ENCODE measurements around the gene YWHAQ.

YWHAQ gene

DNA sequence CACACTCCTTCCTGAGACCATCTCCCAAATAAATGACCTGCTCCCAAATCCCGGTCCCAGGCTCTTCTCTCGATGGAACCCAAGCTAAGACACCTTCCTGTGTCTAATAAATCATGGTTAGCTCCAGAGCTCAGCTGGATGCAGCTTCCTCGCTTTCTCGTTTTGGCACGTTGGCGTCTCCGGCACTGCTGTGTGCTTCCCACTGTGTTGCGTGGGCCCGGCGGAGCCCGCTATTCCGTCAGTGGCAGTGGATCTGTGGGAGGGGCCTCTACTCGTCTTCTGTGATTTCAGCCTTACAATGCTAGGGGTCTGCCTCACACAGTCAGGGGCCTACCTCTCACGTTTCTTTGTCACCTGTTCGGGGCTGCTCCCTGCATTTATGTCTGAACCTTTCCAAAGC lies 29.4 kb upstream of the YWHAQ start:
- DNase-seq (ENCODE audit: low read depth, low spot score): no peak
- Histone ChIP-seq H3K36me3 (ENCODE audit: insufficient read depth, low read length) (no peaks in the 10 kb centered on the region), H3K27ac (no peak overlapping the region), H3K9me3 (ENCODE audit: low read depth, low read length) (no peaks in the 10 kb centered on the region), H3K4me3 (no peak overlapping the region), H3K9ac (ENCODE audit: insufficient read length) (no peak overlapping the region)
- TF ChIP-seq POLR2AphosphoS5 (IDR thresholded peaks at IDR 0.05; ENCODE audit: borderline replicate concordance, low read depth, low read length) (no peak), EZH2 (IDR thresholded peaks at IDR 0.05) (no peak), FOXP2 (optimal IDR thresholded peaks at IDR 0.05; ENCODE audit: control extremely low read depth, extremely low read length, insufficient read depth) (no peak)

GRCh38 chr2:9658972-9659371 lies 28.2 kb upstream of the YWHAQ start:
- no peaks in the 10 kb centered on the region for H3K9me3 ChIP-seq (ENCODE audit: low read depth, low read length)
- H3K4me3 ChIP-seq: no peak overlapping the region
- no peak overlapping the region for H3K9ac ChIP-seq (ENCODE audit: insufficient read length)
- TF ChIP-seq POLR2AphosphoS5 (IDR thresholded peaks at IDR 0.05; ENCODE audit: borderline replicate concordance, low read depth, low read length) (no peak), EZH2 (IDR thresholded peaks at IDR 0.05) (no peak), FOXP2 (optimal IDR thresholded peaks at IDR 0.05; ENCODE audit: control extremely low read depth, extremely low read length, insufficient read depth) (no peak)
- no peak overlapping the region for H3K27ac ChIP-seq
- H3K36me3 ChIP-seq (ENCODE audit: insufficient read depth, low read length): no peaks in the 10 kb centered on the region
- no peak for DNase-seq (ENCODE audit: low read depth, low spot score)

DNA sequence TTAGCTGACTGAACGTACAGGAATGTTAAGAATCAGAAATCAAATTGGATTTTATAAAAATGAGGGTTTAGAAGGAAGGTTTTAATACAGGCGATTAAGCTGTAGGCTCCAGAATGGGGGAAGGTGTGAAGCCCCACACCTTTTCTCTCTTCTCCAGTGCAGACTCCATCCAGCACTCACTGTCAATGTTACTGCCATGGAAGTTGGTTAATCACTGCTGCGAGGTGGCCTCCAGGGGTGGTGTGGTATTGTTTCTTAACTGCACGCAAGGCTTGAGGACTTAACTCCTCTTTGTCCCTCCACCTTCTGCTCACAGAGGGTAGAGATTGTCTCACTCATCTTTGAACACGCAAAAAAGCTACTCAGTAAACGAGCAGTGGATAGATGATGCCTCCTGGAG lies 26.9 kb upstream of the YWHAQ start:
- no peak overlapping the region for H3K4me3 ChIP-seq
- H3K27ac ChIP-seq: no peak overlapping the region
- TF ChIP-seq EZH2 (IDR thresholded peaks at IDR 0.05) (no peak), FOXP2 (optimal IDR thresholded peaks at IDR 0.05; ENCODE audit: control extremely low read depth, extremely low read length, insufficient read depth) (no peak), POLR2AphosphoS5 (IDR thresholded peaks at IDR 0.05; ENCODE audit: borderline replicate concordance, low read depth, low read length) (no peak)
- H3K9ac ChIP-seq (ENCODE audit: insufficient read length): no peak overlapping the region
- no peak for DNase-seq (ENCODE audit: low read depth, low spot score)
- no peaks in the 10 kb centered on the region for H3K9me3 ChIP-seq (ENCODE audit: low read depth, low read length)
- no peaks in the 10 kb centered on the region for H3K36me3 ChIP-seq (ENCODE audit: insufficient read depth, low read length)

- H3K27ac ChIP-seq: no peak overlapping the region
- TF ChIP-seq FOXP2 (optimal IDR thresholded peaks at IDR 0.05; ENCODE audit: control extremely low read depth, extremely low read length, insufficient read depth): no peak
- TF ChIP-seq EZH2 (IDR thresholded peaks at IDR 0.05): no peak
- TF ChIP-seq POLR2AphosphoS5 (IDR thresholded peaks at IDR 0.05; ENCODE audit: borderline replicate concordance, low read depth, low read length): no peak
- H3K9ac ChIP-seq (ENCODE audit: insufficient read length): no peak overlapping the region
- H3K9me3 ChIP-seq (ENCODE audit: low read depth, low read length): no peaks in the 10 kb centered on the region
- H3K4me3 ChIP-seq: no peak overlapping the region
- H3K36me3 ChIP-seq (ENCODE audit: insufficient read depth, low read length): no peaks in the 10 kb centered on the region
- no peak for DNase-seq (ENCODE audit: low read depth, low spot score)
Measured at GRCh38 chr2:9657083-9657482, 26.3 kb upstream of the YWHAQ start.

DNA sequence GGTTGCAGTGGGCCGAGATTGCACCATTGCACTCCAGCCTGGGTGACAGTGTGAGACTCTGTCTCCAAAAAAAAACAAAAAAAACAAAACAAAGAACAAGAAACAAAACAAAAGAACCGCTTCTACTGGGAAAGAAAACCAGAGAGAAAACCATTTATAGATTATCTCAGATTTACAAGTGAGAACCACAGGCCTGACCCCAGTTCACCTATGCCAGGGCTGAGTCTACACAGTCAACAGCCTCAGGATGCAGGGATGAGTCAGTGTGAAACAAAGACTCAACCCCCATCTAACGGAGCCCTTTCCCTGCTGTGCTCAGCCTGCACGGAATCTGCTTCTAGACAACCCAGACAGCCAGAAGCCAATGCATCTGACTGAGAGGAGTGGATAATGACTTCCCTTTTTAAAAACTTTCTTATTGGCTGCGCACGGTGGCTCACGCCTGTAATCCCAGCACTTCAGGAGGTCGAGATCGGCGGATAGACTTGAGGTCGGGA lies 25.5 kb upstream of the YWHAQ start:
- no peaks in the 10 kb centered on the region for H3K36me3 ChIP-seq (ENCODE audit: insufficient read depth, low read length)
- no peaks in the 10 kb centered on the region for H3K9me3 ChIP-seq (ENCODE audit: low read depth, low read length)
- TF ChIP-seq POLR2AphosphoS5 (IDR thresholded peaks at IDR 0.05; ENCODE audit: borderline replicate concordance, low read depth, low read length): no peak
- no peak for TF ChIP-seq FOXP2 (optimal IDR thresholded peaks at IDR 0.05; ENCODE audit: control extremely low read depth, extremely low read length, insufficient read depth)
- no peak for TF ChIP-seq EZH2 (IDR thresholded peaks at IDR 0.05)
- H3K9ac ChIP-seq (ENCODE audit: insufficient read length): no peak overlapping the region
- no peak overlapping the region for H3K27ac ChIP-seq
- H3K4me3 ChIP-seq: no peak overlapping the region
- DNase-seq (ENCODE audit: low read depth, low spot score): no peak

- no peak for TF ChIP-seq POLR2AphosphoS5 (IDR thresholded peaks at IDR 0.05; ENCODE audit: borderline replicate concordance, low read depth, low read length)
- TF ChIP-seq FOXP2 (optimal IDR thresholded peaks at IDR 0.05; ENCODE audit: control extremely low read depth, extremely low read length, insufficient read depth): no peak
- no peak for TF ChIP-seq EZH2 (IDR thresholded peaks at IDR 0.05)
- H3K9ac ChIP-seq (ENCODE audit: insufficient read length): no peak overlapping the region
- no peaks in the 10 kb centered on the region for H3K36me3 ChIP-seq (ENCODE audit: insufficient read depth, low read length)
- DNase-seq (ENCODE audit: low read depth, low spot score): no peak
- no peak overlapping the region for H3K4me3 ChIP-seq
- H3K9me3 ChIP-seq (ENCODE audit: low read depth, low read length): no peaks in the 10 kb centered on the region
- no peak overlapping the region for H3K27ac ChIP-seq
Measured at GRCh38 chr2:9655441-9656269, 24.9 kb upstream of the YWHAQ start.

- Histone ChIP-seq H3K9ac (ENCODE audit: insufficient read length) (no peak overlapping the region), H3K27ac (no peak overlapping the region), H3K36me3 (ENCODE audit: insufficient read depth, low read length) (no peaks in the 10 kb centered on the region), H3K9me3 (ENCODE audit: low read depth, low read length) (no peaks in the 10 kb centered on the region), H3K4me3 (no peak overlapping the region)
- DNase-seq (ENCODE audit: low read depth, low spot score): no peak
- TF ChIP-seq POLR2AphosphoS5 (IDR thresholded peaks at IDR 0.05; ENCODE audit: borderline replicate concordance, low read depth, low read length): no peak
- TF ChIP-seq EZH2 (IDR thresholded peaks at IDR 0.05): no peak
- TF ChIP-seq FOXP2 (optimal IDR thresholded peaks at IDR 0.05; ENCODE audit: control extremely low read depth, extremely low read length, insufficient read depth): no peak
Measured at GRCh38 chr2:9654452-9655100, 23.8 kb upstream of the YWHAQ start.

DNA sequence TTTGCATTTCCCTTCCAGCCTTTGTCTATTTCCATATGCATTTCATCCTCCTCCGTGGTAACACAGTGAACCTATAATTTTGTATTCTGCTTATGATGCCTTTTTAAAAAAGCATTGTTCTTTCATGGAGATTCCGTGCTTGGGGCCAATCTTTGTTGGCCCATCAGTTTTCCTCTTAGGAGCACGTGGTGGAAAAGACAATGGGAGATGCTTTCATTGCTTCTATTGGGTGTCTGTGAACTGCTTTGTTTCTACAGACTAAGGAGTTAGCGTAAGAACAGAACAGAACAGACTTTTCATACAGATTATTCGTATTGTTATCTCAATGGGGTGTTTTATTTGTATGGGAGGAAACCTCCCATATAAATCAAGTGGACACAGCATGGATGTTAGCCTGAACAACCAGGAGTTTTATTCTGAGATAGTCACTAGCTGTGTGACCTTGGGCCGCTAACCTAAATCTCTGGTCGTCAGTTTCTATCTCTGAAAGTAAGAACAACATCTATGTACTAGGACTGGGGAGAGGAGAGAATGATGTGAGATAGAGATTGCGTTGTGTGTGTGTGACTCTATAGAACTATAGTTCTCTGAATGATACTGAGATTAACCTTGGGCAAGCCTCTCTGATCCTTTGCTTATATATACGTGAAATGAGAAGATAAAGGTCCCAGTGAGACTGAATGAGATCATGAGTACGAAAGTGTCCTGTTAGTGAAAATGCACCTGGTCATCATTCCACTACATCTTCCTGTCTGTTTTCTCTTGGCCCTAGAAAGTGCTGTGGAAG lies 22.9 kb upstream of the YWHAQ start:
- no peaks in the 10 kb centered on the region for H3K36me3 ChIP-seq (ENCODE audit: insufficient read depth, low read length)
- no peak for TF ChIP-seq POLR2AphosphoS5 (IDR thresholded peaks at IDR 0.05; ENCODE audit: borderline replicate concordance, low read depth, low read length)
- TF ChIP-seq EZH2 (IDR thresholded peaks at IDR 0.05): no peak
- no peak for TF ChIP-seq FOXP2 (optimal IDR thresholded peaks at IDR 0.05; ENCODE audit: control extremely low read depth, extremely low read length, insufficient read depth)
- no peak overlapping the region for H3K9ac ChIP-seq (ENCODE audit: insufficient read length)
- H3K27ac ChIP-seq: no peak overlapping the region
- no peaks in the 10 kb centered on the region for H3K9me3 ChIP-seq (ENCODE audit: low read depth, low read length)
- DNase-seq (ENCODE audit: low read depth, low spot score): no peak
- H3K4me3 ChIP-seq: no peak overlapping the region

Measured in SK-N-MC (cell line).